HUDEP-2 (cell line): ENCODE data around the gene SLCO3A1.

Experiments used
- DNase-seq, 76 experiments: peaks; one replicate each; lab custom pipeline; 2025; ENCODE audit not compliant: unreplicated experiment in 76 of 76; lab: John Stamatoyannopoulos, UW

The SLCO3A1 gene

GRCh38 chr15:91936182-91936775 is 82.8 kb downstream of the SLCO3A1 start:
- DNase-seq = no peak

GRCh38 chr15:91936927-91937326 is 83.4 kb downstream of the SLCO3A1 start:
- no peak for DNase-seq

- no peak for DNase-seq
Observed at GRCh38 chr15:91938136-91938535, 84.6 kb downstream of the SLCO3A1 start.

GRCh38 chr15:91939403-91939831 is 85.9 kb downstream of the SLCO3A1 start:
- DNase-seq = no peak

- DNase-seq = no peak
Observed at GRCh38 chr15:91940496-91941381, 87.2 kb downstream of the SLCO3A1 start.

GRCh38 chr15:91941871-91942658 is 88.6 kb downstream of the SLCO3A1 start:
- no peak for DNase-seq

GRCh38 chr15:91942720-91943394 is 89.3 kb downstream of the SLCO3A1 start:
- no peak for DNase-seq

- no peak for DNase-seq
Observed at GRCh38 chr15:91944331-91944730, 90.8 kb downstream of the SLCO3A1 start.

GRCh38 chr15:91945385-91945784 is 91.9 kb downstream of the SLCO3A1 start:
- DNase-seq = no peak

- no peak for DNase-seq
Observed at GRCh38 chr15:91946075-91946474, 92.6 kb downstream of the SLCO3A1 start.

- no peak for DNase-seq
Observed at GRCh38 chr15:91946581-91947292, 93.2 kb downstream of the SLCO3A1 start.

- no peak for DNase-seq
Observed at GRCh38 chr15:91947293-91947679, 93.8 kb downstream of the SLCO3A1 start.

GRCh38 chr15:91947683-91948608 is 94.4 kb downstream of the SLCO3A1 start:
- DNase-seq = no peak

- no peak for DNase-seq
Observed at GRCh38 chr15:91949361-91949760, 95.9 kb downstream of the SLCO3A1 start.

GRCh38 chr15:91950054-91950453 is 96.5 kb downstream of the SLCO3A1 start:
- no peak for DNase-seq

- no peak for DNase-seq
Observed at GRCh38 chr15:91950631-91951329, 97.3 kb downstream of the SLCO3A1 start.

- DNase-seq = no peak
Observed at GRCh38 chr15:91952216-91952615, 98.7 kb downstream of the SLCO3A1 start.

- no peak for DNase-seq
Observed at GRCh38 chr15:91953432-91953831, 99.9 kb downstream of the SLCO3A1 start.

GRCh38 chr15:91954292-91954691 is 100.8 kb downstream of the SLCO3A1 start:
- no peak for DNase-seq
